PC-3 (cell line): ENCODE results near the gene CEP126.

Source experiments
- EZH2 ChIP-seq: fragments of 300-600 bp; sonication (generic); IDR thresholded peaks from one replicate; pipeline ENCODE4 v1.6.1; 2017; ENCODE audit warnings: antibody characterized with exemption, mild to moderate bottlenecking, low read length; ENCODE audit not compliant: unreplicated experiment
- TF ChIP-seq, protein P1 (sequence below): fragments of 300-600 bp; sonication (generic); conservative IDR thresholded peaks from 2 replicates; pipeline ENCODE4 v1.5.1; 2017; ENCODE audit warnings: antibody characterized with exemption, low read depth, mild to moderate bottlenecking, low read length

DNA sequence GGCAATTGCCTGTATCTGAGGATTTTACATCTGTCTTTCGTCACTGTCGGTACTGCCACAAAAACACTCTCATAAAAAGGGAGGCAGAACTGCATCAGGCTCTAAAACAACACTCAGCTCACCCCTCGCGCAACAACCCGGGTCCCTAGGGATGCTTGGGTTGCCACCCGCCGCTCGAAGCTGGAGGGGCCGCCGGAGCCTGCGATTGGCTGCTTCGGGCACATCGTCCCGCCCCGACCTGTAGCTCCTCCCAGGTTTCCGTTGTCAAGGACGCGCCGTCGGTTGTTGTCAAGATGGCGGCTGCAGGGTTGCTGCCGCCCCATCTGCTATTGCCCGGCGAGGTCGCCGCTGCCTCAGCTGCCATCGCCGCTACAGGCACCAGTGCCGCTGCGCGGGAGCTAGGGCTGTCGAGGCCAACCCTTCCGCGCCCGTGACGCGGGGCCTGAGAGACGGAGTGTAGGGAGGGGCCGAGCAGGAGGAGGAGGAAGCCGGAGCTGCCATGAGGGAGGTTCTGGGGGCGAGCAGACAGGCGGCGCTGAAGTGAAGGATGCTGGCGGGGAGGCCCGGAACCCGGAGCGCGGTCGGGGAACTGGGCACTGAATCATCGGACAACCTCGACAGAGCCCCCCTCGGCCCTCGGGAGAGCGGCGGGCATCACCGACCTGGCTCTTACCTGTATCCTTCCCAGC, at the start of gene CEP126:
- TF ChIP-seq, protein P1, sequence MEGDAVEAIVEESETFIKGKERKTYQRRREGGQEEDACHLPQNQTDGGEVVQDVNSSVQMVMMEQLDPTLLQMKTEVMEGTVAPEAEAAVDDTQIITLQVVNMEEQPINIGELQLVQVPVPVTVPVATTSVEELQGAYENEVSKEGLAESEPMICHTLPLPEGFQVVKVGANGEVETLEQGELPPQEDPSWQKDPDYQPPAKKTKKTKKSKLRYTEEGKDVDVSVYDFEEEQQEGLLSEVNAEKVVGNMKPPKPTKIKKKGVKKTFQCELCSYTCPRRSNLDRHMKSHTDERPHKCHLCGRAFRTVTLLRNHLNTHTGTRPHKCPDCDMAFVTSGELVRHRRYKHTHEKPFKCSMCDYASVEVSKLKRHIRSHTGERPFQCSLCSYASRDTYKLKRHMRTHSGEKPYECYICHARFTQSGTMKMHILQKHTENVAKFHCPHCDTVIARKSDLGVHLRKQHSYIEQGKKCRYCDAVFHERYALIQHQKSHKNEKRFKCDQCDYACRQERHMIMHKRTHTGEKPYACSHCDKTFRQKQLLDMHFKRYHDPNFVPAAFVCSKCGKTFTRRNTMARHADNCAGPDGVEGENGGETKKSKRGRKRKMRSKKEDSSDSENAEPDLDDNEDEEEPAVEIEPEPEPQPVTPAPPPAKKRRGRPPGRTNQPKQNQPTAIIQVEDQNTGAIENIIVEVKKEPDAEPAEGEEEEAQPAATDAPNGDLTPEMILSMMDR = peak; percentile 58
- no peak for TF ChIP-seq EZH2
